GM21526 (cell line): ENCODE data around the gene RAB8B.

ENCODE experiments used
- ATAC-seq: cut with Tn5 transposase; IDR thresholded peaks from one replicate; pipeline ENCODE4 v1.9.1; 2021; ENCODE audit warnings: moderate library complexity; ENCODE audit not compliant: unreplicated experiment, low FRiP score

RAB8B gene

DNA sequence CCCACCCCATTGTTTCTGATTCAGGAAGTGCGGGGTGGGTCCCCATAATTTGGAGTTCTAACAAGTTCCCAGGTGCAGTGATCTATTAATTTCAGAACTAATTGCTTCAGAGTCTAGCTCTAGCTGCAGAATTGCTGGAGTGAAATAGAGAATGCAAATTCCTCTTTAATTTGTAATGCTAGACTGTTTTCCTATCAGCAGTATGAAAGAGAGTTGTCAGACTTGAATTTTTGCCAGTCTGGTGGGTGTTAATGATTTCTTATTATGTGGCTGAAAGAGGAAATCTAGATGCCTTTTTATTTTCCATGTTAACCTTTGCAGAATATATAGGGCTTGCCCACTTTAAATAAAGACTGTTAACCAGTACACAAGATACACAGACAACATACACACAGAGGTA is 111.7 kb downstream of the RAB8B start:
- ATAC-seq: no peak

GRCh38 chr15:63305260-63305659 is 115.9 kb downstream of the RAB8B start:
- no peak for ATAC-seq

DNA sequence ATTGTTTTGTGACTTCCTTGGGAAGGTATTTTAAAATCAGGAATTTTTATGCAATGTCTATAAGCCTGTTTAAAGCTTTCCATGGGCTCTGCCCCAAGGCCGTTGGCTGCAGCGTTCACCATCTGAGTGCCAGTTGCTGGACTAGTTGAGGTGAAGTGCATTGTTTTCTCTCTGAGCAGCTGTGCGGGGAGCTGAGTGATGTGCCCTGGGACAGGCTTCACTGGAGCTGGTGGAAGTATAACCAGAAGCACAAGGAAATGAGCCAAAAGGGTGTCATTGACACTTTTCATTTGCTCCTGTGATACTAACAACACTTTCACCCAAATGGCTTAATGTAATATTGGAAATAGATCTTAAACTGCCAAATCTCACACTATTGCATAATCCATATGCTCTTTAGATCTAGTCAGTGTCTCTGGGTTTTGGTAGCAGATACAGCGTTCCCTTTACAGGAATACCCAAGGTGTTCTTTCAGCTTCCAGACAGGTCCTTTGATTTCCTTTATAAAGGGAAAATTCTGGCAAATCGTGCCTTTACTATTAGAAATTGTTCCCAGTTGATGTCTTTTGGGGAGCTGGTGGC is 117.2 kb downstream of the RAB8B start:
- no peak for ATAC-seq

DNA sequence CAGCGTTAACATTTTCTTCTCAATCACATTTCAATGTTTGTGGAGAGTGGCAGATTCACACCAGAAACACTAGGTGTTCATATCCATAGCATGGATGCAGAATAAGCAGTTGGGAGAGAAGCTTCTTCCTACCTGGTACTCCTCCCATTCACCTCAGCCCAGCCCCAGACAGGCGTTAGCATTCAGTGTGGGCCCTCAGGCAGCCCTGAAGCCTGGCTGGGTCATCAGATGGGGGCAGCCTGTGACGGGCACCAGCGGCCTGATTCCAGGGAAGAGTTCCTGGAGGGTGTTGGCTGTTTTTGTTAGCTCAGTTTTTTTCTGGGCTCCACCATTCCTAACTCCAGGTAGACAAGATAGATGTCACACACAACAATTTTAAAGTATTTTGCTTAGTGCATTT is 119.1 kb downstream of the RAB8B start:
- ATAC-seq: no peak

- ATAC-seq: no peak
These were observed 119.5 kb downstream of the RAB8B start for GRCh38 chr15:63308947-63309346.

GRCh38 chr15:63310646-63311045 is 121.2 kb downstream of the RAB8B start:
- ATAC-seq: no peak

- no peak for ATAC-seq
These were observed 122.9 kb downstream of the RAB8B start for GRCh38 chr15:63312286-63312685.

DNA sequence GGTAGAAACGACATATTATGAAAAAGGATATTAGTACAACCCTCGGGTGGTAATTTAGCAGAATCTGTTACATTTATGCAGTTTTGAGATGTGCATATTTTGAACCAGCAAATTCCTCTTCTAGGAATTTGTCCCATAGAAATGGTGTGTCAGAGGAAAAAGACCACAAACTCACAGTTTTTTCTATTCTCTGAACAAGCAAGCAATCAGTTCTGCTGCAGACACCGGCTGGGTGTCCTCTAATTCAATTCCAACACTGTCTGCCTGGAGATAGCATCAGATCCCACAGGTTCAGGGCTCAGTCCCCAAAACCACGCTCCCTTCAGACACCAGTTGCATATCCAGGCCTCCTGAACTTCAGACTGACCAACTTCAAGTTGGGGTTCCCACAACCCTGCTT is 124.4 kb downstream of the RAB8B start:
- no peak for ATAC-seq

DNA sequence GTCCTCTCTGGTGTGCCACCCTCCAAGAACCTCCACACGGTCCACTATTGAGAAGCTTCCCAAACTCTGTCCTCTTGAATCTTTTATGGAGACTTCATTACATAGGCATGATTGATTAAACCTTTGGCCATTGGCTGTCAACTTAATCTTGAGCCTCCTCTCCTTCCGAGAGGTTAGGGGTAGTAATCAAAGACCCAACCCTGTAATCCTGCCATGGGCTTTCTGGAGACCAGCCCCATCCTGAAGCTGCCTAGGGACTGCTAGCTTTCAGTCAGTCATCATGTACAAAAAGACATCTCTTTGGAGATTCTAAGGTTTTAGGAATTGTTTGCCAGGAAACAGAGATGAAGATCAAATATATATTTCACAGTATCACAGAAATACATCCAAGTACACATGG is 125.0 kb downstream of the RAB8B start:
- no peak for ATAC-seq
